A549 (cell line): Measurements from ENCODE around the gene FMO4.

Experiments used
- CTCF ChIP-seq: fragments of >200 bp; sonication (Bioruptor Twin); formaldehyde crosslinking; IDR thresholded peaks from 3 replicates; pipeline ENCODE4 v1.5.1; 2016
- EP300 ChIP-seq, 2 experiments: fragments of >200 bp; sonication (Bioruptor Twin); formaldehyde crosslinking; IDR thresholded peaks; 2 replicates in 1 of 2; 3 replicates in 1 of 2; pipeline ENCODE4 v1.6.1; 2016 to 2017
- NR3C1 ChIP-seq: fragments of >200 bp; sonication (Bioruptor Twin); formaldehyde crosslinking; IDR thresholded peaks from 3 replicates; pipeline ENCODE4 v1.6.1; 2017
- RAD21 ChIP-seq, 2 experiments: fragments of >200 bp in 1 of 2; sonication (Bioruptor Twin) in 1 of 2; formaldehyde crosslinking in 1 of 2; IDR thresholded peaks in 1 of 2; conservative IDR thresholded peaks in 1 of 2; 2 replicates in 1 of 2; 3 replicates in 1 of 2; pipeline ENCODE4 v1.6.1; 2012 to 2018; ENCODE audit warnings: inconsistent platforms in 1 of 2
- RCOR1 ChIP-seq: fragments of 150-350 bp; IDR thresholded peaks from 2 replicates; pipeline ENCODE4 v1.6.1; 2014; ENCODE audit warnings: antibody characterized with exemption, low read length, low read depth
- REST ChIP-seq: fragments of 200-600 bp; sonication (generic); IDR thresholded peaks from 2 replicates; pipeline ENCODE4 v1.6.1; 2016; ENCODE audit warnings: antibody characterized with exemption, mild to moderate bottlenecking, moderate library complexity
- TP53 ChIP-seq: fragments of 250-450 bp; sonication (Bioruptor Pico); IDR thresholded peaks from 2 replicates; pipeline ENCODE4 v1.5.0; 2021; ENCODE audit warnings: mild to moderate bottlenecking, moderate library complexity

GRCh38 chr1:171334024-171334640 lies 20.1 kb downstream of the FMO4 start:
- TF ChIP-seq CTCF: no peak
- no peak for TF ChIP-seq RCOR1
- no peak for TF ChIP-seq EP300 (IDR thresholded peaks at IDR 0.05)
- no peak for TF ChIP-seq REST
- no peak for TF ChIP-seq TP53 (CRISPR knock-in tag)
- no peak for TF ChIP-seq RAD21 (conservative IDR thresholded peaks at IDR 0.05 in 1 of 2, IDR thresholded peaks at IDR 0.05 in 1 of 2)
- no peak for TF ChIP-seq NR3C1
